GM18526 (cell line): ENCODE results near the gene CAMK1.
A peak's percentile ranks its signal among the peaks of the same experiment; 100 is the strongest.

Experiments
- POLR2A ChIP-seq: IDR thresholded peaks from 3 replicates; pipeline ENCODE4 v1.6.1; 2011; ENCODE audit not compliant: insufficient read length; ENCODE audit errors: extremely low read depth

The CAMK1 gene

GRCh38 chr3:9743548-9743947, 26.2 kb downstream of the CAMK1 start:
- TF ChIP-seq POLR2A: no peak

GRCh38 chr3:9742560-9742959, 27.2 kb downstream of the CAMK1 start:
- no peak for TF ChIP-seq POLR2A

- no peak for TF ChIP-seq POLR2A
Observed at GRCh38 chr3:9739181-9739580, 30.6 kb downstream of the CAMK1 start.

- no peak for TF ChIP-seq POLR2A
Observed at GRCh38 chr3:9736831-9737230, 32.9 kb downstream of the CAMK1 start.

- TF ChIP-seq POLR2A: no peak
Observed at GRCh38 chr3:9732740-9733115, 37.0 kb downstream of the CAMK1 start.

GRCh38 chr3:9732080-9732739, 37.5 kb downstream of the CAMK1 start:
- TF ChIP-seq POLR2A: no peak

GRCh38 chr3:9731206-9732079, 38.3 kb downstream of the CAMK1 start, which contains the start of gene BRPF1:
TSS of gene BRPF1 (plus strand) at chr3:9731735. CDS start at chr3:9734141, 2,406 bp downstream.
- TF ChIP-seq POLR2A: peak; percentile 75

- TF ChIP-seq POLR2A: no peak
Observed at GRCh38 chr3:9730657-9731205, 39.0 kb downstream of the CAMK1 start.

GRCh38 chr3:9729419-9729818, 40.3 kb downstream of the CAMK1 start:
- TF ChIP-seq POLR2A: no peak

GRCh38 chr3:9727743-9728142, 42.0 kb downstream of the CAMK1 start:
- no peak for TF ChIP-seq POLR2A

- no peak for TF ChIP-seq POLR2A
Observed at GRCh38 chr3:9727041-9727595, 42.6 kb downstream of the CAMK1 start.

- TF ChIP-seq POLR2A: no peak
Observed at GRCh38 chr3:9725775-9726515, 43.8 kb downstream of the CAMK1 start.

GRCh38 chr3:9721700-9722060, 48.1 kb downstream of the CAMK1 start:
- no peak for TF ChIP-seq POLR2A

- TF ChIP-seq POLR2A: no peak
Observed at GRCh38 chr3:9721015-9721699, 48.6 kb downstream of the CAMK1 start.

GRCh38 chr3:9718118-9718517, 51.6 kb downstream of the CAMK1 start:
- TF ChIP-seq POLR2A: no peak
